ENCODE results near the gene SORBS1.

Gene SORBS1

DNA sequence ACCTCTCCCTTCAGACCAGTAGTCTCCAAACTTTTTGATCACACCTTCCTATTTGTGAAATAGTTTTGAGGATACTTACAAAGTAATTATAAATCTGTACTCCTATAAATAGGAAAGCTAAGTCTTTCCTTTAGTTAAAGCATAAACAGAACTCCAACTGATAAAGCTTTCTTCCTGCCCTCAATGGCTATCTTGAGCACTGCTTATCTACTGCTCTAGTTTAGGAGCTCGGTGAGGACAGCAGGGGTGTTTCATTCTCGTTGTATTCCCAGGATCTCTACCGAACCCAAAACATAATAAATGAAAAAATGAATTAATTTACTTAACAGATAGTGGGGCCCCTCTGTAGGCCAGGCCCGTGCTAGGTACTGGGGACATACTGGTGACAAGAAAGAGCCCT is 17.7 kb downstream of the SORBS1 start:
- no peak for DNase-seq (ENCODE audit: low read depth in 1 of 2, low spot score in 1 of 2)
- H3K27ac ChIP-seq (replicated peaks), result no peak overlapping the region

GRCh38 chr10:95542761-95543160 is 18.4 kb downstream of the SORBS1 start:
- no peak for TF ChIP-seq SPI1 (IDR thresholded peaks at IDR 0.05; ENCODE audit: borderline replicate concordance, low read depth)
- TF ChIP-seq POLR2AphosphoS5 (IDR thresholded peaks at IDR 0.05; ENCODE audit: low read depth), result no peak
- TF ChIP-seq, protein P1, sequence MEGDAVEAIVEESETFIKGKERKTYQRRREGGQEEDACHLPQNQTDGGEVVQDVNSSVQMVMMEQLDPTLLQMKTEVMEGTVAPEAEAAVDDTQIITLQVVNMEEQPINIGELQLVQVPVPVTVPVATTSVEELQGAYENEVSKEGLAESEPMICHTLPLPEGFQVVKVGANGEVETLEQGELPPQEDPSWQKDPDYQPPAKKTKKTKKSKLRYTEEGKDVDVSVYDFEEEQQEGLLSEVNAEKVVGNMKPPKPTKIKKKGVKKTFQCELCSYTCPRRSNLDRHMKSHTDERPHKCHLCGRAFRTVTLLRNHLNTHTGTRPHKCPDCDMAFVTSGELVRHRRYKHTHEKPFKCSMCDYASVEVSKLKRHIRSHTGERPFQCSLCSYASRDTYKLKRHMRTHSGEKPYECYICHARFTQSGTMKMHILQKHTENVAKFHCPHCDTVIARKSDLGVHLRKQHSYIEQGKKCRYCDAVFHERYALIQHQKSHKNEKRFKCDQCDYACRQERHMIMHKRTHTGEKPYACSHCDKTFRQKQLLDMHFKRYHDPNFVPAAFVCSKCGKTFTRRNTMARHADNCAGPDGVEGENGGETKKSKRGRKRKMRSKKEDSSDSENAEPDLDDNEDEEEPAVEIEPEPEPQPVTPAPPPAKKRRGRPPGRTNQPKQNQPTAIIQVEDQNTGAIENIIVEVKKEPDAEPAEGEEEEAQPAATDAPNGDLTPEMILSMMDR (IDR thresholded peaks at IDR 0.05; ENCODE audit: insufficient read depth, low read length), result no peak
- TF ChIP-seq, protein P2, sequence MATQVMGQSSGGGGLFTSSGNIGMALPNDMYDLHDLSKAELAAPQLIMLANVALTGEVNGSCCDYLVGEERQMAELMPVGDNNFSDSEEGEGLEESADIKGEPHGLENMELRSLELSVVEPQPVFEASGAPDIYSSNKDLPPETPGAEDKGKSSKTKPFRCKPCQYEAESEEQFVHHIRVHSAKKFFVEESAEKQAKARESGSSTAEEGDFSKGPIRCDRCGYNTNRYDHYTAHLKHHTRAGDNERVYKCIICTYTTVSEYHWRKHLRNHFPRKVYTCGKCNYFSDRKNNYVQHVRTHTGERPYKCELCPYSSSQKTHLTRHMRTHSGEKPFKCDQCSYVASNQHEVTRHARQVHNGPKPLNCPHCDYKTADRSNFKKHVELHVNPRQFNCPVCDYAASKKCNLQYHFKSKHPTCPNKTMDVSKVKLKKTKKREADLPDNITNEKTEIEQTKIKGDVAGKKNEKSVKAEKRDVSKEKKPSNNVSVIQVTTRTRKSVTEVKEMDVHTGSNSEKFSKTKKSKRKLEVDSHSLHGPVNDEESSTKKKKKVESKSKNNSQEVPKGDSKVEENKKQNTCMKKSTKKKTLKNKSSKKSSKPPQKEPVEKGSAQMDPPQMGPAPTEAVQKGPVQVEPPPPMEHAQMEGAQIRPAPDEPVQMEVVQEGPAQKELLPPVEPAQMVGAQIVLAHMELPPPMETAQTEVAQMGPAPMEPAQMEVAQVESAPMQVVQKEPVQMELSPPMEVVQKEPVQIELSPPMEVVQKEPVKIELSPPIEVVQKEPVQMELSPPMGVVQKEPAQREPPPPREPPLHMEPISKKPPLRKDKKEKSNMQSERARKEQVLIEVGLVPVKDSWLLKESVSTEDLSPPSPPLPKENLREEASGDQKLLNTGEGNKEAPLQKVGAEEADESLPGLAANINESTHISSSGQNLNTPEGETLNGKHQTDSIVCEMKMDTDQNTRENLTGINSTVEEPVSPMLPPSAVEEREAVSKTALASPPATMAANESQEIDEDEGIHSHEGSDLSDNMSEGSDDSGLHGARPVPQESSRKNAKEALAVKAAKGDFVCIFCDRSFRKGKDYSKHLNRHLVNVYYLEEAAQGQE (IDR thresholded peaks at IDR 0.05; ENCODE audit: insufficient replicate concordance, low read depth), result no peak
- TF ChIP-seq GABPA (IDR thresholded peaks at IDR 0.05; ENCODE audit: low read depth), result no peak
- no peak overlapping the region for H3K27ac ChIP-seq (replicated peaks)
- no peak for DNase-seq (ENCODE audit: low read depth in 1 of 2, low spot score in 1 of 2)
- H3K4me3 ChIP-seq (replicated peaks; ENCODE audit: insufficient read depth, low read length), result no peak overlapping the region
- H3K27me3 ChIP-seq (ENCODE audit: insufficient read depth, poor library complexity, severe bottlenecking), result no peaks in the 10 kb centered on the region

More for the DNA sequence above, 17.7 kb downstream of the SORBS1 start:
- Histone ChIP-seq H3K4me3 (replicated peaks; ENCODE audit: insufficient read depth, low read length) (no peak overlapping the region), H3K27me3 (ENCODE audit: insufficient read depth, poor library complexity, severe bottlenecking) (peaks cover under 1% of the 10 kb centered on the region)
- TF ChIP-seq, protein P2 (IDR thresholded peaks at IDR 0.05; ENCODE audit: insufficient replicate concordance, low read depth), result no peak
- TF ChIP-seq, protein P1 (IDR thresholded peaks at IDR 0.05; ENCODE audit: insufficient read depth, low read length), result no peak
- no peak for TF ChIP-seq SPI1 (IDR thresholded peaks at IDR 0.05; ENCODE audit: borderline replicate concordance, low read depth)
- TF ChIP-seq POLR2AphosphoS5 (IDR thresholded peaks at IDR 0.05; ENCODE audit: low read depth), result no peak
- no peak for TF ChIP-seq GABPA (IDR thresholded peaks at IDR 0.05; ENCODE audit: low read depth)

- no peaks in the 10 kb centered on the region for H3K27me3 ChIP-seq (ENCODE audit: insufficient read depth, poor library complexity, severe bottlenecking)
- H3K27ac ChIP-seq (replicated peaks), result no peak overlapping the region
- TF ChIP-seq SPI1 (IDR thresholded peaks at IDR 0.05; ENCODE audit: borderline replicate concordance, low read depth) (no peak), GABPA (IDR thresholded peaks at IDR 0.05; ENCODE audit: low read depth) (no peak), POLR2AphosphoS5 (IDR thresholded peaks at IDR 0.05; ENCODE audit: low read depth) (no peak)
- TF ChIP-seq, protein P1 (IDR thresholded peaks at IDR 0.05; ENCODE audit: insufficient read depth, low read length), result no peak
- TF ChIP-seq, protein P2 (IDR thresholded peaks at IDR 0.05; ENCODE audit: insufficient replicate concordance, low read depth), result no peak
- no peak for DNase-seq (ENCODE audit: low read depth in 1 of 2, low spot score in 1 of 2)
- no peak overlapping the region for H3K4me3 ChIP-seq (replicated peaks; ENCODE audit: insufficient read depth, low read length)
Measured at GRCh38 chr10:95542330-95542729, 18.8 kb downstream of the SORBS1 start.
